Nephron (organoid): ENCODE measurements around the gene PDLIM4.

ENCODE experiments used
- H3K27ac Mint-ChIP-seq, 3 experiments: 2 replicates each; pipeline ENCODE4 v1.8.0; 2020; ENCODE audit warnings: mixed read lengths in 3 of 3, mild to moderate bottlenecking in 2 of 3, moderate library complexity in 1 of 3
- H3K27me3 Mint-ChIP-seq: 2 replicates; pipeline ENCODE4 v1.8.0; 2021; ENCODE audit warnings: low read depth, mild to moderate bottlenecking, moderate library complexity, mixed read lengths
- H3K36me3 Mint-ChIP-seq: 2 replicates; pipeline ENCODE4 v1.8.0; 2020; ENCODE audit warnings: low read depth, mixed read lengths
- H3K4me1 Mint-ChIP-seq: 2 replicates; pipeline ENCODE4 v1.8.0; 2020; ENCODE audit warnings: mixed read lengths
- H3K4me3 Mint-ChIP-seq, 3 experiments: 2 replicates each; pipeline ENCODE4 v1.8.0; 2020; ENCODE audit warnings: mild to moderate bottlenecking in 3 of 3, mixed read lengths in 3 of 3, moderate library complexity in 2 of 3
- H3K9me3 Mint-ChIP-seq: 2 replicates; pipeline ENCODE4 v1.8.0; 2020; ENCODE audit warnings: mixed read lengths
- CTCF ChIP-seq, 3 experiments: fragments of 200-600 bp; sonication (generic); IDR thresholded peaks; one replicate each; pipeline ENCODE4 v1.5.0; 2021; ENCODE audit warnings: antibody characterized with exemption in 3 of 3; ENCODE audit not compliant: unreplicated experiment in 3 of 3

Gene PDLIM4

GRCh38 chr5:132313961-132314432, 56.5 kb downstream of the PDLIM4 start:
- TF ChIP-seq CTCF (IDR thresholded peaks at IDR 0.05; ENCODE audit: unreplicated experiment in 3 of 3): no peak
- no peaks in the 10 kb centered on the region for H3K9me3 Mint-ChIP-seq
- H3K36me3 Mint-ChIP-seq: peaks cover 7% of the 10 kb centered on the region
- H3K4me1 Mint-ChIP-seq: peaks cover 55% of the 10 kb centered on the region
- H3K27ac Mint-ChIP-seq: peak overlapping the region; percentile 18 to 56 (median 37)
- H3K4me3 Mint-ChIP-seq: peak overlapping the region in 1 of 3 experiments; percentile 8
- H3K27me3 Mint-ChIP-seq: peaks cover 3% of the 10 kb centered on the region

- Mint-ChIP-seq H3K27ac (peak overlapping the region in 1 of 3 experiments; percentile 17), H3K4me3 (no peak overlapping the region), H3K36me3 (peaks cover 7% of the 10 kb centered on the region), H3K9me3 (no peaks in the 10 kb centered on the region), H3K4me1 (peaks cover 51% of the 10 kb centered on the region), H3K27me3 (peaks cover 3% of the 10 kb centered on the region)
- TF ChIP-seq CTCF (IDR thresholded peaks at IDR 0.05; ENCODE audit: unreplicated experiment in 3 of 3): peak in 1 of 3 experiments; percentile 12
Observed at GRCh38 chr5:132315529-132316067, 58.1 kb downstream of the PDLIM4 start.

DNA sequence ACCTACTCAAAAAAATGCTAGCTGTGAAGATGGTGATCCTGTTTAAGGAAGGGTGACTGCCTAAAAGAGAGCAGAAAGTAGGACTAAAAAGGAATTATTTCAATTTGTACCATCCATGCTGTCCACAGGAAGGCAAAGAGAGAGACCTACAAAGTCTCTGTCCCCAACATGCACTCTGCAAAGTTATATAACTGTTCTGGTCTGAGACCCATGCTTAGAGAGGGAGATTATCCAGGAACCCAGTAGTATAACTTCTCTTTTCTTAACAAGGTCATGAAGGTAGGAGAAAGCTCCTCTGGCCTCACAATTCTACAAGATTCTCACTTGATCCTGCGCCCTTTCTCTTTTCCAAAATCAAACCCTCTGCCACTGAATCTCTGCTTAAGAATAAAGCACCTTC, 62.5 kb downstream of the PDLIM4 start:
- Mint-ChIP-seq H3K4me1 (peaks cover 62% of the 10 kb centered on the region), H3K9me3 (no peaks in the 10 kb centered on the region), H3K36me3 (peaks cover 3% of the 10 kb centered on the region), H3K27me3 (peaks cover 3% of the 10 kb centered on the region), H3K27ac (no peak overlapping the region), H3K4me3 (no peak overlapping the region)
- TF ChIP-seq CTCF (IDR thresholded peaks at IDR 0.05; ENCODE audit: unreplicated experiment in 3 of 3): no peak

DNA sequence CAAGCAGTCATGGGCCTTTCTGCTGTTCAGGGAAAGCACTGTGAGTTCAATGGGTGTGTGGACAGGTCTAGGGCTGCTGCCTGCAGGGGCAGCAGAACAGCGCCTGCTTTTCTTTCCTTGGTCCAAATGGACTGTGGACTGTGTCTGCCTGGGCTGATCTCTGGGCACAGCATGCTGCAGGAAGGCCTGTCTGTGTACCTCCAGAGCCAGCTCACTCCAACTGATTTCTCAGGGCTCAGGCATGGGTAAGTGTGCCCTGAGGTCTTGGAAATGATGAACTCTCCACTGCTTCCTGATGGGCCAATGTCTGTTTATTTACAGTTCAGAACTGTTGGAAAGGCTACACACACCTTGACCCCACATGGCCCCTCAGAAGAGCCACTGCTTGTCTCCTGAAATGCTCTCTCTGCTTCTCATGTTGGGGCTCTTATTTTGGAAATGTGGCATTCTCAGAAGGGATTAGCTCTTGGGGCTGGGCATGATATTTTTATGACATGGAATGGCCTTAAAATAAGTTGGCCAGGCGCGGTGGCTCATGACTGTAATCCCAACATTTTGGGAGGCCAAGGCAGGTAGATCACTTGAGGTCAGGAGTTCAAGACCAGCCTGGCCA, 63.7 kb downstream of the PDLIM4 start:
- Mint-ChIP-seq H3K36me3 (peaks cover 3% of the 10 kb centered on the region), H3K27me3 (peaks cover under 1% of the 10 kb centered on the region), H3K27ac (no peak overlapping the region), H3K9me3 (no peaks in the 10 kb centered on the region), H3K4me1 (peaks cover 56% of the 10 kb centered on the region), H3K4me3 (no peak overlapping the region)
- TF ChIP-seq CTCF (IDR thresholded peaks at IDR 0.05; ENCODE audit: unreplicated experiment in 3 of 3): no peak

- no peak for TF ChIP-seq CTCF (IDR thresholded peaks at IDR 0.05; ENCODE audit: unreplicated experiment in 3 of 3)
- Mint-ChIP-seq H3K9me3 (no peaks in the 10 kb centered on the region), H3K36me3 (peaks cover 3% of the 10 kb centered on the region), H3K27me3 (no peaks in the 10 kb centered on the region), H3K4me1 (peaks cover 52% of the 10 kb centered on the region), H3K4me3 (no peak overlapping the region), H3K27ac (no peak overlapping the region)
Observed at GRCh38 chr5:132322266-132322665, 64.8 kb downstream of the PDLIM4 start.
